OCI-LY1 (cell line): ENCODE measurements around the gene ZHX3.

Experiments used
- H2AFZ ChIP-seq: fragments of 200-600 bp; sonication (generic), shearing (Covaris generic); 2 replicates; pipeline ENCODE4 v1.6.0; 2014; ENCODE audit warnings: antibody characterized with exemption, mild to moderate bottlenecking, low read length
- H3F3A ChIP-seq: fragments of 200-600 bp; sonication (generic), shearing (Covaris generic); 2 replicates; pipeline ENCODE4 v1.6.0; 2014; ENCODE audit warnings: mild to moderate bottlenecking, antibody characterized with exemption, low read length, moderate library complexity; ENCODE audit not compliant: insufficient read depth
- H3K27ac ChIP-seq: fragments of 200-600 bp; sonication (generic); 2 replicates; pipeline ENCODE4 v1.5.1; 2014; ENCODE audit warnings: low read length, mixed run types, mild to moderate bottlenecking, low read depth; ENCODE audit not compliant: poor library complexity, severe bottlenecking
- H3K27me3 ChIP-seq: fragments of 200-600 bp; sonication (generic); 2 replicates; pipeline ENCODE4 v1.6.0; 2014; ENCODE audit warnings: antibody characterized with exemption, mild to moderate bottlenecking, low read length, moderate library complexity; ENCODE audit not compliant: insufficient read depth
- H3K36me3 ChIP-seq: fragments of 200-600 bp; sonication (generic); 2 replicates; pipeline ENCODE4 v1.6.1; 2014; ENCODE audit warnings: mild to moderate bottlenecking, antibody characterized with exemption, low read length, moderate library complexity, mixed read lengths; ENCODE audit not compliant: insufficient read depth
- H3K4me1 ChIP-seq: fragments of 200-600 bp; sonication (generic); 2 replicates; pipeline ENCODE4 v1.5.1; 2014; ENCODE audit warnings: mild to moderate bottlenecking, low read length, moderate library complexity; ENCODE audit not compliant: insufficient read depth, severe bottlenecking
- H3K4me2 ChIP-seq: fragments of 200-600 bp; sonication (generic), shearing (Covaris generic); 2 replicates; pipeline ENCODE4 v1.6.1; 2014; ENCODE audit warnings: low read length
- H3K4me3 ChIP-seq: fragments of 200-600 bp; sonication (generic); 2 replicates; pipeline ENCODE4 v1.5.1; 2014; ENCODE audit warnings: low read length, low read depth, mild to moderate bottlenecking, mixed read lengths; ENCODE audit not compliant: poor library complexity, severe bottlenecking
- H3K79me2 ChIP-seq: fragments of 200-600 bp; shearing (Covaris generic); 2 replicates; pipeline ENCODE4 v1.6.1; 2016; ENCODE audit warnings: mixed run types, low read length, mixed read lengths; ENCODE audit not compliant: insufficient read depth
- H3K9ac ChIP-seq: fragments of 200-600 bp; sonication (generic), shearing (Covaris generic); 2 replicates; pipeline ENCODE4 v1.6.1; 2014; ENCODE audit warnings: mild to moderate bottlenecking, low read length, mixed read lengths
- H3K9me2 ChIP-seq: fragments of 200-600 bp; sonication (generic), shearing (Covaris generic); 2 replicates; pipeline ENCODE4 v1.6.1; 2014; ENCODE audit warnings: low read depth, mild to moderate bottlenecking, low read length, mixed read lengths
- H3K9me3 ChIP-seq: fragments of 200-600 bp; shearing (Covaris generic); 2 replicates; pipeline ENCODE4 v1.6.1; 2014; ENCODE audit warnings: low read length, mixed read lengths
- H4K20me1 ChIP-seq: fragments of 200-600 bp; sonication (generic), shearing (Covaris generic); 2 replicates; pipeline ENCODE4 v1.6.0; 2016; ENCODE audit warnings: mild to moderate bottlenecking, low read length; ENCODE audit not compliant: insufficient read depth
- EZH2 ChIP-seq: fragments of 200-600 bp; sonication (generic), shearing (Covaris generic); IDR thresholded peaks from 2 replicates; pipeline ENCODE4 v1.8.0; 2017; ENCODE audit warnings: borderline replicate concordance, mixed run types, mild to moderate bottlenecking, antibody characterized with exemption, low read length, moderate library complexity, mixed read lengths
- TF ChIP-seq, protein P1 (sequence below): fragments of 200-600 bp; sonication (generic), shearing (Covaris generic); IDR thresholded peaks from 2 replicates; pipeline ENCODE4 v1.5.1; 2017; ENCODE audit warnings: mild to moderate bottlenecking, antibody characterized with exemption, low read length, moderate library complexity, mixed read lengths

Gene ZHX3

DNA sequence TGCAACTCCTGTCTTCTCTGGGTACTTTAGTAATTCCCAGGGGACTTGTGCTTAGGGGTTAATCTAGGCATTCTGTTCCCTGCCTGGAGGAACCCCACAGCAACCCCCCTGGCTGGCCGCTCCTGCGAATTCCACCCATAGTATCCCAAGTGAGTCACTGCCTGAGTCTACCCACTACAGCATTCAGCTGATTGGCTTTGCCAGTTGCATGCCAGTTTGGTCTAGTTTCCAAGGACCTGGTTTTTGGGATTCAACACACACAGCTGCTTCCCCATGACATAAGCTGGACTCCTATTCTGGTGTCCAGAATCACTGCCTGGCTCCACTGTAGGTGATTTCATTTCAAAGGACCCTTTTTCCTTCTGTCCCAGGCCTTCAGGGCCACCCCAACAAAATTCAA lies 139.9 kb downstream of the ZHX3 start:
- H3K9me2 ChIP-seq: no peaks in the 10 kb centered on the region
- no peak overlapping the region for H3K9ac ChIP-seq
- H3K4me2 ChIP-seq: no peak overlapping the region
- no peak overlapping the region for H2AFZ ChIP-seq
- no peak overlapping the region for H3K4me3 ChIP-seq
- H3K79me2 ChIP-seq: no peaks in the 10 kb centered on the region
- no peak overlapping the region for H3K27ac ChIP-seq
- peaks cover 49% of the 10 kb centered on the region for H3K36me3 ChIP-seq
- TF ChIP-seq, protein P1, sequence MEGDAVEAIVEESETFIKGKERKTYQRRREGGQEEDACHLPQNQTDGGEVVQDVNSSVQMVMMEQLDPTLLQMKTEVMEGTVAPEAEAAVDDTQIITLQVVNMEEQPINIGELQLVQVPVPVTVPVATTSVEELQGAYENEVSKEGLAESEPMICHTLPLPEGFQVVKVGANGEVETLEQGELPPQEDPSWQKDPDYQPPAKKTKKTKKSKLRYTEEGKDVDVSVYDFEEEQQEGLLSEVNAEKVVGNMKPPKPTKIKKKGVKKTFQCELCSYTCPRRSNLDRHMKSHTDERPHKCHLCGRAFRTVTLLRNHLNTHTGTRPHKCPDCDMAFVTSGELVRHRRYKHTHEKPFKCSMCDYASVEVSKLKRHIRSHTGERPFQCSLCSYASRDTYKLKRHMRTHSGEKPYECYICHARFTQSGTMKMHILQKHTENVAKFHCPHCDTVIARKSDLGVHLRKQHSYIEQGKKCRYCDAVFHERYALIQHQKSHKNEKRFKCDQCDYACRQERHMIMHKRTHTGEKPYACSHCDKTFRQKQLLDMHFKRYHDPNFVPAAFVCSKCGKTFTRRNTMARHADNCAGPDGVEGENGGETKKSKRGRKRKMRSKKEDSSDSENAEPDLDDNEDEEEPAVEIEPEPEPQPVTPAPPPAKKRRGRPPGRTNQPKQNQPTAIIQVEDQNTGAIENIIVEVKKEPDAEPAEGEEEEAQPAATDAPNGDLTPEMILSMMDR: no peak
- no peak for TF ChIP-seq EZH2
- H3F3A ChIP-seq: no peaks in the 10 kb centered on the region
- H4K20me1 ChIP-seq: no peaks in the 10 kb centered on the region
- H3K9me3 ChIP-seq: no peaks in the 10 kb centered on the region
- H3K27me3 ChIP-seq: no peaks in the 10 kb centered on the region
- H3K4me1 ChIP-seq: no peaks in the 10 kb centered on the region

GRCh38 chr20:41176711-41177552 lies 140.6 kb downstream of the ZHX3 start:
- H3K36me3 ChIP-seq: peaks cover 56% of the 10 kb centered on the region
- no peaks in the 10 kb centered on the region for H3K27me3 ChIP-seq

GRCh38 chr20:41175727-41176330 lies 141.7 kb downstream of the ZHX3 start:
- Histone ChIP-seq H3K9ac (no peak overlapping the region), H3K27me3 (no peaks in the 10 kb centered on the region), H3F3A (no peaks in the 10 kb centered on the region), H3K4me1 (no peaks in the 10 kb centered on the region), H3K4me3 (no peak overlapping the region), H4K20me1 (no peaks in the 10 kb centered on the region), H3K27ac (no peak overlapping the region), H2AFZ (no peak overlapping the region), H3K9me3 (no peaks in the 10 kb centered on the region), H3K4me2 (no peak overlapping the region), H3K36me3 (peaks cover 64% of the 10 kb centered on the region), H3K79me2 (no peaks in the 10 kb centered on the region), H3K9me2 (no peaks in the 10 kb centered on the region)
- TF ChIP-seq, protein P1: no peak
- TF ChIP-seq EZH2: no peak

More at GRCh38 chr20:41176711-41177552, 140.6 kb downstream of the ZHX3 start:
- no peaks in the 10 kb centered on the region for H4K20me1 ChIP-seq
- no peaks in the 10 kb centered on the region for H3K9me3 ChIP-seq
- H3K27ac ChIP-seq: no peak overlapping the region
- TF ChIP-seq EZH2: no peak
- TF ChIP-seq, protein P1: no peak
- no peaks in the 10 kb centered on the region for H3K79me2 ChIP-seq
- no peak overlapping the region for H3K9ac ChIP-seq
- no peaks in the 10 kb centered on the region for H3F3A ChIP-seq
- no peaks in the 10 kb centered on the region for H3K9me2 ChIP-seq
- H3K4me1 ChIP-seq: no peaks in the 10 kb centered on the region
- H2AFZ ChIP-seq: no peak overlapping the region
- no peak overlapping the region for H3K4me3 ChIP-seq
- no peak overlapping the region for H3K4me2 ChIP-seq
